Tibial nerve (tissue), 3 donors: Measurements from ENCODE around the gene MELK.
"Not testable (repeated sequence)": the region's sequence is repeated elsewhere in the genome, so short reads cannot be mapped to it uniquely, and the experiment has no call there.

Source experiments
- CTCF ChIP-seq, 5 experiments: fragments of 200-600 bp in 3 of 5; fragments of 450-650 bp in 2 of 5; sonication (generic) in 3 of 5; IDR thresholded peaks; one replicate each; pipeline ENCODE4 v1.5.1; 2016 to 2019; ENCODE audit warnings: antibody characterized with exemption in 5 of 5, mild to moderate bottlenecking in 3 of 5, moderate library complexity in 2 of 5
- POLR2A ChIP-seq, 2 donors: fragments of 450-650 bp; IDR thresholded peaks; one replicate each; pipeline ENCODE4 v1.6.1; 2017; ENCODE audit warnings: antibody characterized with exemption in 2 of 2, mild to moderate bottlenecking in 2 of 2, moderate library complexity in 2 of 2

- not testable (repeated sequence) for TF ChIP-seq CTCF, POLR2A (IDR thresholded peaks at IDR 0.05)
Observed at GRCh38 chr9:36568681-36569080, 4.0 kb upstream of the MELK start.
